ENCODE measurements around the gene TSC2. TPM values are rescaled to one million over a fixed set of nuclear protein-coding genes. Genes with fewer than 3 reads are reported as not detected.
"Not testable (repeated sequence)": the region's sequence is repeated elsewhere in the genome, so short reads cannot be mapped to it uniquely, and the experiment has no call there.

The TSC2 gene
- total and polyA plus RNA-seq, 10 donors: 20.7 to 185 (median 93.8) TPM

DNA sequence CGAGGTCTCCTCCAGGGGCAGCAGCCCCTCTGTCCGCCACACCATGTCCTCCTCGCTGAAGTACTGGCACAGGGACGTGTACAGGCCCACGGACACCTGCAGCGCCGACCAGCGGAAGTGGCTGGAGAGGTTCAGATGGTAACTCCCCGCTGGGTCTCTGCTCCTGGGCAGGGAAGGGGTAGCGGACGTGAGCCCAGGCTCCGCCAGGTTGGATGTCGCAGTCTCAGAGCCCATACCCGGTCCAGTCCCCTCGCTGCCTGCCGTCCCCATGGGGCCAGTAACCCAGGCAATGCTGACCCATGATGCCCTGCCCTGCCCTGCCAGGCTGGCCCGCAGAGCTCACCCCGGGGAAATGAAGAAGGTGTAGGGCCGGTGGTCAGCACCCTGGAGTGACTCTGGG is 54.7 kb downstream of the TSC2 start:
- Histone ChIP-seq H3K9me3 (no peaks in the 10 kb centered on the region), H3K27ac (no peak overlapping the region), H3K36me3 (peaks cover 0 to 85% (median 52%) of the 10 kb centered on the region in 6 donors), H3K4me3 (no peak overlapping the region), H3K27me3 (replicated peaks in 1 of 7) (no peaks in the 10 kb centered on the region), H3K4me1 (no peaks in the 10 kb centered on the region)
- intact Hi-C loops (cut with DNase I; ENCODE audit: low total_unique reads): no loop called here
- DNase-seq: no peak
- TF ChIP-seq POLR2AphosphoS5 (IDR thresholded peaks at IDR 0.05) (no peak), POLR2A (IDR thresholded peaks at IDR 0.05) (no peak)
- TF ChIP-seq, protein P1, sequence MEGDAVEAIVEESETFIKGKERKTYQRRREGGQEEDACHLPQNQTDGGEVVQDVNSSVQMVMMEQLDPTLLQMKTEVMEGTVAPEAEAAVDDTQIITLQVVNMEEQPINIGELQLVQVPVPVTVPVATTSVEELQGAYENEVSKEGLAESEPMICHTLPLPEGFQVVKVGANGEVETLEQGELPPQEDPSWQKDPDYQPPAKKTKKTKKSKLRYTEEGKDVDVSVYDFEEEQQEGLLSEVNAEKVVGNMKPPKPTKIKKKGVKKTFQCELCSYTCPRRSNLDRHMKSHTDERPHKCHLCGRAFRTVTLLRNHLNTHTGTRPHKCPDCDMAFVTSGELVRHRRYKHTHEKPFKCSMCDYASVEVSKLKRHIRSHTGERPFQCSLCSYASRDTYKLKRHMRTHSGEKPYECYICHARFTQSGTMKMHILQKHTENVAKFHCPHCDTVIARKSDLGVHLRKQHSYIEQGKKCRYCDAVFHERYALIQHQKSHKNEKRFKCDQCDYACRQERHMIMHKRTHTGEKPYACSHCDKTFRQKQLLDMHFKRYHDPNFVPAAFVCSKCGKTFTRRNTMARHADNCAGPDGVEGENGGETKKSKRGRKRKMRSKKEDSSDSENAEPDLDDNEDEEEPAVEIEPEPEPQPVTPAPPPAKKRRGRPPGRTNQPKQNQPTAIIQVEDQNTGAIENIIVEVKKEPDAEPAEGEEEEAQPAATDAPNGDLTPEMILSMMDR (IDR thresholded peaks at IDR 0.05 in 8 of 11, conservative IDR thresholded peaks at IDR 0.05 in 3 of 11): no peak
- 91 to 96% (median 94%) methylated on average over 4 to 19 of the region's 19 CpGs for WGBS, 5 donors

DNA sequence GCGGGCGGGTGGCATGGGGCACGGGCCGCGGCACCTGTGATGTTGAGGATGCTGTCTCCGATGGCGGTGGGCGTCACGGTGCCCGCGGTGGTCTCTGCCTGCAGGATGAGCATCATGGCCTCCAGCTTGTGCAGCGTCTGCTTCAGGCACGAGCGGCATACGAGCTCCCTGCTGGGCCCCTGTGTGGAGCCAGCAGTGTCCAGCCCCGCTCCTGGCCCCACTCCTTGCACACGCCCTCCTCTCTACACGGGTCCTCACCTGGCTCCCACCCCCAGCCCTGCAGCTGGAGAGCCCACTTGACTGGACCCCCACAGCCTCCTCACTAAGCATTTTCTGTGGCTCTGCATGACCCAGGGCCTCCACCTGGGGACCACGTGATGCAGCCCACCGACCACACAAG is 56.7 kb downstream of the TSC2 start:
- H3K27ac ChIP-seq; H3K4me1 ChIP-seq; H3K9me3 ChIP-seq; H3K4me3 ChIP-seq; intact Hi-C loops (cut with DNase I; ENCODE audit: low total_unique reads); DNase-seq; H3K27me3 ChIP-seq (replicated peaks in 1 of 7): not testable (repeated sequence)
- peaks cover 0 to 89% (median 64%) of the 10 kb centered on the region in 6 donors for H3K36me3 ChIP-seq
- 94 to 97% (median 96%) methylated on average over 10 to 18 of the region's 20 CpGs for WGBS, 5 donors

DNA sequence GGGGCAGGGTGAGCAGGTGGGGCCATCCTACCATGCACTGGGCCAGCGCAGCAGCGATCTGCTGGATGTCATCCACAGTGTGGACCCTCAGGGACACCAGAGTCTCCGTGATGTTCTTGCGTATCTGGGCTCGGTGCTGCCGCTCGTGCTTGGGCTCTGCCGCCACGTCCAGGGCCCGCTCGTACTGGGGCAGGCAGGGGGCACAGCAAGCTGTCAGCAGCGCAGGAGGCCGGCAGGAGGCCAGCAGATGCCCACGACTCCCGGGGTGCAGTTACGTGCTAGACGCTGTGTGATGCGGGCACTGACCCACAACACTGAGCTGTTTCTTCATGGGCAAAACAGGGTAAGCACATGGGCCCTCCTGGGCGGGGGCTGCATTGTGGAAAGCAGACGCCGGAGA is 57.5 kb downstream of the TSC2 start:
- H3K9me3 ChIP-seq; H3K27me3 ChIP-seq (replicated peaks in 1 of 7); H3K27ac ChIP-seq; intact Hi-C loops (cut with DNase I; ENCODE audit: low total_unique reads); H3K4me1 ChIP-seq; H3K4me3 ChIP-seq; DNase-seq: not testable (repeated sequence)
- peaks cover 0 to 89% (median 63%) of the 10 kb centered on the region in 6 donors for H3K36me3 ChIP-seq
- 94 to 98% (median 96%) methylated on average over 8 to 21 of the region's 21 CpGs for WGBS, 5 donors

DNA sequence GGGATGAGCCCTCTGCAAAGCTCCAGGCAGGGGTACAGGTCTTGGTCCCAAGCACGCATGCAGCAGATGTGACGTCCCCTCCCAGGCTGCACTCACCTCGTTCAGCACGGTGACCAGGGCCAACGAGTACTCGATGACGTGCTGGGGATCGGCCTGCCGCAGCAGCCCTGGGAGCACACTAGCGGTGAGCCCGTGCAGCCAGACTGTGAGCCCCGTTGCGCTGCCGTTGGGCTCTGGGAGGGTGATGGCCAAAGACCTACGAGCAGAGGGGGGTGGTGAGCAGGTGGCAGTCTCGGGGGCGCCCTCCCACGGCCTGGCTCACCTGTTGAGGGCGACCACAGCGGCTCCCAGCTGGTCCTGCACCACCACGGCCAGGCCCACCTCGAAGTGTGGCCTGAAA is 58.0 kb downstream of the TSC2 start:
- H3K27ac ChIP-seq; H3K27me3 ChIP-seq (replicated peaks in 1 of 7); H3K9me3 ChIP-seq; intact Hi-C loops (cut with DNase I; ENCODE audit: low total_unique reads); DNase-seq; H3K4me3 ChIP-seq; H3K4me1 ChIP-seq: not testable (repeated sequence)
- 71 to 94% (median 88%) methylated on average over 9 to 21 of the region's 22 CpGs for WGBS, 5 donors
- H3K36me3 ChIP-seq: peaks cover 0 to 89% (median 64%) of the 10 kb centered on the region in 6 donors

DNA sequence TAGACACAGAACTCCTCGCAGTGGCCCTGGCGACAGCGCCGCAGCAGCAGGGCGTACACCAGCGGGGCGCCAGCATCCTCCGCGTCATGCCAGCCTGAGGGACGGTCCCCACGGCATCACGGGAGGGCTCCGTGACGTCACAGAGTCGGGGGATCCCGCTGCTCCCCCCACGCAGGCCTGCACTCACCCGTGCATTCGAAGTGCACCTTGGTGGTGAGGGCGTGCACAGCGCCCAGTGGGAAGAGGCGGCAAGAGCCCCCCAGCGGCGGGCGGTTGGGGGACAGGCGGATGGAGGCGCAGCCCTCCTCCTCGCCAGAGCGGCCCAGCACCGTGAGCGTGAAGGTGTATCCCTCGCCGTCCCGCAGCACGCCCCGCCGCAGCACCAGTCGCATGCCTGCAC is 58.4 kb downstream of the TSC2 start:
- 91 to 100% (median 95%) methylated on average over 5 to 38 of the region's 38 CpGs for WGBS, 5 donors
- H3K27me3 ChIP-seq (replicated peaks in 1 of 7); H3K4me1 ChIP-seq; H3K9me3 ChIP-seq; intact Hi-C loops (cut with DNase I; ENCODE audit: low total_unique reads); H3K27ac ChIP-seq; H3K4me3 ChIP-seq; DNase-seq: not testable (repeated sequence)
- peaks cover 0 to 89% (median 64%) of the 10 kb centered on the region in 6 donors for H3K36me3 ChIP-seq

DNA sequence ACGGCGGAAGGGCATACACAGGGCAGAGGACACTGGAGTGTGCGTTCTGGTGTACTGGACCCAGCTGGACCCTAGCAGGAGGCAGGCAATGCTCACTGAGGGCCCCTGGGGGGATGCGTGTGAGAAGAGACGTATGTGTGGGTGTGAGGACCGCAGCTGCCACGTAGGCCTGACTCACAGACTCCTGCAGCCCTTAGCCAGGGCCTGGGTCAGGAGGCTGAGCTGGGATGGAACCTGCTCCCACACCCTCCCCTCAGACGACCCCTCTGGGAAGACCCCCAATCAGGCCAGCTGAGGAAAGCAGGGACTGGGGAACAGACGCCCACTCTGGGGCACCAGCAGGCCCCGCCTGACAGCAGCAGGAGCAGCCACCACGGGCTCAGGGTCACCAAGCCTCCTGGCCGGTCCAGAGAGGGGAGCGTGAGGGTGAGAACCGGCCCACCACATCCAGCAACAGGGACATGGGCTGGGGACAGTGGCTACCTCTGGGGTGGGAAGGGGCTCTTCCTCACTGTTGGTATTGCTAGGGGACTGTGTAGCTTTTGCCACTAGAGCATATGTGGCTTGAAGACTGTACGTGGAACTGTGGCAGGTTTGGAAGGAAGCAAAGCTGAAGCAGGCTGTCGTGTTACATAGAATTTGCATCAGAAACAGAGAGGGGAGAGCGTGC is 59.5 kb downstream of the TSC2 start:
- H3K27ac ChIP-seq; H3K9me3 ChIP-seq; intact Hi-C loops (cut with DNase I; ENCODE audit: low total_unique reads); DNase-seq; H3K4me3 ChIP-seq; H3K27me3 ChIP-seq (replicated peaks in 1 of 7); H3K4me1 ChIP-seq: not testable (repeated sequence)
- H3K36me3 ChIP-seq: peaks cover 0 to 89% (median 68%) of the 10 kb centered on the region in 6 donors
- WGBS, 5 donors: 86 to 94% (median 91%) methylated on average over 12 to 17 of the region's 17 CpGs

DNA sequence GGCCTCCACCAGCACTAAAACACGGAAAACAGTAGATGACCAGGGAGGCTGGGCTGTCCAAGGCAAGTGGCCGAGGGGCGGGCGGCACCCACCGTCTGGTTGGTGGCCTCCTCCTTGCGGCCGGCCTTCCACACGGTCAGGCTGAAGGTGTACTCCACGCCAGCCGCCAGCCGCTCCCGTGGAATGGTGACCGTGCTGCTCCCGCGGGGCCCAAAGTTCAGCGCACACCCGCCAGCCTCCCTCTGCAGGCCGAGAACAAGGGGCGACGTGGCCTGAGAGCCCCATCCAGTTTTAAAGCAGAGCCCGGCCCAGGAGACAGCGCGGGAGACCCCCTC is 60.0 kb downstream of the TSC2 start:
- DNase-seq: not testable (repeated sequence)

DNA sequence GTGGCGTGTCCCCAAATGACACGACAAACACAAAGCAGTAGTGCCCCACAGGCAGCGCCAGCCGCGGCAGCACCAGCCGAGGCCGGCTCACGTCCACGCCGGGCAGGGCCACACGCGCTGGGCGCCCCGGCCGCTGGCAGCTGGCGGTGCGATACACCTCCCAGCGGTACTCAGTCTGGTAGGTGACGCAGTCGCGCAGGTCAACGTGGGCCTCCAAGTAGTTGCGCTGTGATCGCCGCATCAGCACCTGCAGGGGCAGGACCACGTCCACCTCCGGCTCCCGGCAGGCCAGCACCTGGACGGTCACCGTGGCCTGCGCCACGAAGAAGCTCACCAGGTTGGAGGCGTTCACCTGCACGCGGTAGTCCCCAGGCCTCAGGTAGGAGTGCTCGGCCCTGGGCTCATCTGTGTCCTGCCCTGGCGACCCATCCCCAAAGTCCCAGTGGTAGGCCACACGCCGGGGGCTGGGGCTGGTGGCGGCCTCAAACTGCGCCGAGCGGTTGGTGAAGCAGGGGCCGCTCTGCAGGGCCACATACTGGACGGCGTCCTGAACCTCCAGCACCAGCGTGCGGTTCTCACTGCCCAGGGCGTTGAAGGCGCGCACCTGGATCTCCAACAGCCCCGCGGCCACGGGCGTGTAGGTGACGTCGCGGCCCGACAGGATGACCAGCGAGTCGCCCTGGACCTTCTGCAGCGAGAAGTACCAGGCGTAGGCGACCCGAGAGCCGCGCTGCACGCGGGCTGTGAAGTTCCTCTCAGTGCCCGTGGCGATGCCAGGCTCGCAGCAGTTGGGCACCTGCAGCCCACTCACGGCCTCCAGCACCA is 60.9 kb downstream of the TSC2 start:
- H3K4me3 ChIP-seq; H3K27ac ChIP-seq; DNase-seq; H3K27me3 ChIP-seq (replicated peaks in 1 of 7); H3K9me3 ChIP-seq; intact Hi-C loops (cut with DNase I; ENCODE audit: low total_unique reads); H3K4me1 ChIP-seq: not testable (repeated sequence)
- peaks cover 0 to 88% (median 59%) of the 10 kb centered on the region in 6 donors for H3K36me3 ChIP-seq
- WGBS, 5 donors: 97 to 98% (median 97%) methylated on average over 12 to 73 of the region's 73 CpGs

More for the DNA sequence above, 60.0 kb downstream of the TSC2 start:
- H3K9me3 ChIP-seq; H3K4me3 ChIP-seq; H3K27me3 ChIP-seq (replicated peaks in 1 of 7); intact Hi-C loops (cut with DNase I; ENCODE audit: low total_unique reads); H3K27ac ChIP-seq; H3K4me1 ChIP-seq: not testable (repeated sequence)
- WGBS, 5 donors: 92 to 99% (median 96%) methylated on average over 10 to 23 of the region's 23 CpGs
- H3K36me3 ChIP-seq: peaks cover 0 to 89% (median 65%) of the 10 kb centered on the region in 6 donors

DNA sequence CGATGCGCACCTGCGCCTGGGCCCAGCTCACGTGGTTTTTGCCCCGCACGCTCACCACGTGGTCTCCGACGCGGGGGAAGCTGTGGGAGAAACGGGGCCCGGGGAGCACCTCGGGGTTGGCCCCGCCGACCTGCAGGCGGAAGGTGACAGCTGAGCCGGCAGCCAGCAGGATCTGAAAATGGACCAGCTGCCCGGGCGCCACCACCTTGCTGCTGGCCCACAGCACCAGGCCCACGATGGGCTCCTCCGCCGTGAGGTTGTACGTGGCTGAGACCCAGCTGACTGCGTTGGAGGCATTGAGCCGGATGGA is 61.4 kb downstream of the TSC2 start:
- H3K27me3 ChIP-seq (replicated peaks in 1 of 7); H3K9me3 ChIP-seq; intact Hi-C loops (cut with DNase I; ENCODE audit: low total_unique reads); H3K4me3 ChIP-seq; DNase-seq; H3K27ac ChIP-seq; H3K4me1 ChIP-seq: not testable (repeated sequence)
- peaks cover 0 to 92% (median 64%) of the 10 kb centered on the region in 6 donors for H3K36me3 ChIP-seq
- 92 to 100% (median 95%) methylated on average over 3 to 25 of the region's 25 CpGs for WGBS, 5 donors

DNA sequence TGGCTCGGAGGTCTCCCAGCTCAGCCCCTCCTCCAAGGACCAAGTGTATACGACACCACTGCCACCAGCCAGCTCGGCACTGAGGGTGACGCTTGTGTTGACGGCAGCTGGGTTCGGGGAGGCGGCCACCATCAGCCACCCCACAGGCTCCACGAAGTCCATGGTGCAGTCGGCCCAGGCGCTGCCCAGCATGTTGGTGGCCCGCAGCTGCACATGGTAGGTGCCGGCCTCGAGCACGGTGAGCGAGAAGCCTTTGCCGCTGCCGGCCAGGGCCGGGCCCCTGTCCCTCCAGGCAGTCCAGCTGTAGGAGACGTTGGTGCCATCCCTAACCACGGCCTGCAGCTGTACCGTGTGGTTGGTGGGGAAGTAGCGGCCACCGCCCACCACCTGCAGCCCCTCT is 62.1 kb downstream of the TSC2 start:
- WGBS, 5 donors: 90 to 100% (median 93%) methylated on average over 2 to 23 of the region's 23 CpGs
- H3K9me3 ChIP-seq; H3K4me3 ChIP-seq; H3K4me1 ChIP-seq; H3K27ac ChIP-seq; DNase-seq; intact Hi-C loops (cut with DNase I; ENCODE audit: low total_unique reads); H3K27me3 ChIP-seq (replicated peaks in 1 of 7): not testable (repeated sequence)
- H3K36me3 ChIP-seq: peaks cover 0 to 98% (median 66%) of the 10 kb centered on the region in 6 donors

Data from spleen (tissue), 11 donors.